ENCODE results near the gene STX17.

The STX17 gene

GRCh38 chr9:99971410-99971809 lies 65.0 kb downstream of the STX17 start:
- TF ChIP-seq GATA3 (IDR thresholded peaks at IDR 0.05; ENCODE audit: low read depth, low read length): no peak
- TF ChIP-seq GATA2 (IDR thresholded peaks at IDR 0.05; ENCODE audit: low read depth, low read length): no peak

DNA sequence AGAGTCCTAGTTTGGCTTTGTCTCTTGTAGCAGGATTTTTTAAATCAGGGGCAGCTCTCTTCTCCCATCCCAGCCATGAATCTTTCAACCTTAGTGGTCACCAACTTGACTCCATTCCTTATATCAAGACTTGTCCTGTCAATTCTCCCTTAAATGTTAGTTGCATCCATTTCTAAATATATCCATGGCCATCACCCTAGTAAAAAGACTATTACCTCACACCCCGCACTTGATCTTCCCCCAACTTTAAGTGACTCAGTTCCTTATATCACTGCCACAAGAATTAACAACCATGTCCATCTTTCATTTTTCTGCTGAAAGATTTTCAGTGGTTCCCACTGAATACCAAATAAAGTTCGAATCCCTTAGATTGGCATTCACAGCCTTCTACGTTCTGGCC lies 67.0 kb downstream of the STX17 start:
- TF ChIP-seq GATA2 (IDR thresholded peaks at IDR 0.05; ENCODE audit: low read depth, low read length) (no peak), GATA3 (IDR thresholded peaks at IDR 0.05; ENCODE audit: low read depth, low read length) (no peak)

- TF ChIP-seq GATA2 (IDR thresholded peaks at IDR 0.05; ENCODE audit: low read depth, low read length) (no peak), GATA3 (IDR thresholded peaks at IDR 0.05; ENCODE audit: low read depth, low read length) (no peak)
These were observed 70.8 kb downstream of the STX17 start for GRCh38 chr9:99977033-99977792.

DNA sequence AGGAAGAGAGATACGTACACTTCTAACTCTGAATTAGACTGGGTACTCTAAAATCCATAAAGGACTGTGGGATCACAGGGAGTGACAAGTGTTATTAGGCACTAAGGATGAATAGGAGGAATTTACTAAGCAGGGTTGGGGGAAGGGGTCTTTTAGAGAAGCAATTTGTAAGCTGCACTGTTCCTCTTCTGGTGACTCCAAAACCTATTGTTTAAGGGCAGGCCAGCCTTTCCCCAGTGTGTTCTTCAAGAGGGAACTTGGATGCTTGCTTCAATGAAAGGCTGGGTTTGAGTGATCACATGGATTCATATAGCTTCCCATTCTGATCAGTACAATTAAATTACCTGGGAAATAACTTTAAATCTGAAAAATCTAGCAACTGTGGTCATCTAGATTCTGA lies 71.8 kb downstream of the STX17 start:
- TF ChIP-seq GATA2 (IDR thresholded peaks at IDR 0.05; ENCODE audit: low read depth, low read length) (no peak), GATA3 (IDR thresholded peaks at IDR 0.05; ENCODE audit: low read depth, low read length) (no peak)

GRCh38 chr9:99980598-99980997 lies 74.1 kb downstream of the STX17 start:
- TF ChIP-seq GATA3 (IDR thresholded peaks at IDR 0.05; ENCODE audit: low read depth, low read length) (no peak), GATA2 (IDR thresholded peaks at IDR 0.05; ENCODE audit: low read depth, low read length) (no peak)

DNA sequence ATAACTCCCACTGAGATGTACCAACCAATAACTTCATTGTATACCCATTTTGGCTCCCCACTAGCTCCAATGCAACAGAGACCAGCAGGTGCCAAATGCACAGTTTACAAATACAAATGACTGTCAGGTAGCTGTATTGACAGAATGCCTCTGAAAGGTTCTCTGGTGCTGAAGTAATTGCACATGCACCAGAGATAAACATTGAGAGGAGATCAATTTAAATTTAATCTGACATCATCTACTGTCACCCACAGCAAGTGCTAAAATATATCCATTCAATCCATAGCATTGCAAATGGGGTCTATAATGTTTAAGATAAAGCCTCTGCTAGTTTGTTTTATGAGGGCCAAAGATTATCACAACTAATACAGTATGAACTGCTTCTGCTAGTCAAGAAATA lies 80.2 kb downstream of the STX17 start:
- TF ChIP-seq GATA3 (IDR thresholded peaks at IDR 0.05; ENCODE audit: low read depth, low read length): no peak
- TF ChIP-seq GATA2 (IDR thresholded peaks at IDR 0.05; ENCODE audit: low read depth, low read length): no peak

DNA sequence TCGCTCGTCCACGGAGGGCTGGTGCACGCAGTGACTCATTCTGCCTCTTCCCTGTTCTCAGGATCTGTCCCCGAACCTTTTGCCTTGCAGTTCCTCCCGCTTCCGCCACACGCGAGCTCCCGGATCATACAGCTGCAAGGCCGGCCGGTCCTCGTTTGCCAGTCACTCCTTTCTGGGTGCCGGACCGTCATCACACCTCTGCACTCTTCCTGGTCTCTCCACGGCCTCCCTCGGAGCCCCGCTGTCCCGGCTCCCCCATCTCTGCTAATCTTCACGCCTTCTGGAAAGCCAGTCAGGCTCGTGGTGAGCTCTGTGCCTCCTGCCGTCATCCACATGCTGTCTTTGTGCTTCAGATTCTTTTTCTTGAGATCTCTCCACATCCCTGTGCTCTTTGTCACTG lies 91.8 kb downstream of the STX17 start:
- TF ChIP-seq GATA2 (IDR thresholded peaks at IDR 0.05; ENCODE audit: low read depth, low read length) (no peak), GATA3 (IDR thresholded peaks at IDR 0.05; ENCODE audit: low read depth, low read length) (no peak)

GRCh38 chr9:99998866-99999265 lies 92.4 kb downstream of the STX17 start:
- no peak for TF ChIP-seq GATA3 (IDR thresholded peaks at IDR 0.05; ENCODE audit: low read depth, low read length)
- TF ChIP-seq GATA2 (IDR thresholded peaks at IDR 0.05; ENCODE audit: low read depth, low read length): no peak

DNA sequence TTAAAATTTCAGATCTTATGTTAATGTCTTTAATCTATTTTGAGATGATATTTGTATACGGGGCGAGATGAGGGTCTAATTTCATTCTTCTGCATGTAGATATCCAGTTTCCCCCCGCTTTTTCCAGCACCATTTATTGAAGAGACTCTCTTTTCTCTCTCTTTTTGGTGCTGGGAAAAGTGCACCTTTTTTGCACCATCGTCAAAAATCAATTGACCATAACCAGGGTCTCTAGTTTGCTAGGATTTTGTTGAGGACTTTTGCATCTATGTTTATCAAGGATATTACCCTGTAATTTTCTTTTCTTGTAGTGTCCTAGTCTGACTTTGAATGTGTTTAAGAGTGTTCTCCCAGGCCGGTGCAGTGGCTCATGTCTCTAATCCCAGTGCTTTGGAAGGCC lies 93.3 kb downstream of the STX17 start:
- no peak for TF ChIP-seq GATA2 (IDR thresholded peaks at IDR 0.05; ENCODE audit: low read depth, low read length)
- no peak for TF ChIP-seq GATA3 (IDR thresholded peaks at IDR 0.05; ENCODE audit: low read depth, low read length)

DNA sequence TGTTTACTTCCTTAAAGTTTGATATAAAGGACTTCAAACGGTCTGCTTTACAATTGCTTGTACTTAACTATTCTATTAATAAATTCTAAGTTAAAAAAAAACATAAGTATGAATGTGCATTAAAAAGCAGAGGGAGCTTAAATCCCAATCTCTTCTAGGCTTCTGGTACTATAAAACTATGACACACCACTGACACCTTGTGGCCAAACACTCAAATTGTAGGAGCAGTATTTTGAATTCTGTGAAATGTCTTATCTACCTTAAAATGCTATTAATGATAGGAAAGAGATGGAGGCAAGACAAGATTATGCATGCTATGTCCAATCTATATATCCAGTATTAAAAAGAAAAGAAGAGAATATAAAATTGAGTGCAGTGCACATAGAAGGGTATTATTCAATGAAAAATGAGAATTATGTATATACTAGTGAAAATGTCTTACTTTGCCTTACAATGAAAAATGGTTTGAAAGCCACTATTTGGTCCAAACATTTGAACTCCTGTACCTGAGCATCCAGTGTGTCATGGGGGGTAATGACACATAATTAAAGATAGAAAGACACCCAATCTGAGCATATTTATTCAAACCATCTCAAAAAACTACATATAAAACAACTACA lies 104.7 kb downstream of the STX17 start:
- TF ChIP-seq GATA3 (IDR thresholded peaks at IDR 0.05; ENCODE audit: low read depth, low read length) (no peak), GATA2 (IDR thresholded peaks at IDR 0.05; ENCODE audit: low read depth, low read length) (no peak)

- no peak for TF ChIP-seq GATA2 (IDR thresholded peaks at IDR 0.05; ENCODE audit: low read depth, low read length)
- TF ChIP-seq GATA3 (IDR thresholded peaks at IDR 0.05; ENCODE audit: low read depth, low read length): no peak
These were observed 105.8 kb downstream of the STX17 start for GRCh38 chr9:100012279-100012678.

GRCh38 chr9:100013573-100013972 lies 107.1 kb downstream of the STX17 start:
- TF ChIP-seq GATA3 (IDR thresholded peaks at IDR 0.05; ENCODE audit: low read depth, low read length): no peak
- no peak for TF ChIP-seq GATA2 (IDR thresholded peaks at IDR 0.05; ENCODE audit: low read depth, low read length)

DNA sequence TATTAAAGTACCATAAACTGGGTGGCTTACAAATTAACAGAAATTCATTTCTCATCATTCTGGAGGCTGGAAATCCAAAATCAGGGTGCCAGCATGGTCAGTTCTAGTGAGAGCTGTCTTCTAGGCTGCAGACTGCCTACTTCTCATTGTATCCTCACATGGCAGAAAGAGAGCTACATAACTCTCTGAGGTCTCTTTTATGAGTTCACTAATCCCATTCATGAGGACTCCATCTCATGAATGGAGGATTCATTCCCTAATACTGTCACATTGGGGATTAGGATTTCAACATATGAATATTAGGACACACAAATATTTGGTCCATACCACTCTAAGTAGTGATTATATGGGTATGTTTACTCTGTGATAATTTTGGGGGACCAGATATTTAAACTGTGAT lies 108.4 kb downstream of the STX17 start:
- TF ChIP-seq GATA3 (IDR thresholded peaks at IDR 0.05; ENCODE audit: low read depth, low read length) (no peak), GATA2 (IDR thresholded peaks at IDR 0.05; ENCODE audit: low read depth, low read length) (no peak)

DNA sequence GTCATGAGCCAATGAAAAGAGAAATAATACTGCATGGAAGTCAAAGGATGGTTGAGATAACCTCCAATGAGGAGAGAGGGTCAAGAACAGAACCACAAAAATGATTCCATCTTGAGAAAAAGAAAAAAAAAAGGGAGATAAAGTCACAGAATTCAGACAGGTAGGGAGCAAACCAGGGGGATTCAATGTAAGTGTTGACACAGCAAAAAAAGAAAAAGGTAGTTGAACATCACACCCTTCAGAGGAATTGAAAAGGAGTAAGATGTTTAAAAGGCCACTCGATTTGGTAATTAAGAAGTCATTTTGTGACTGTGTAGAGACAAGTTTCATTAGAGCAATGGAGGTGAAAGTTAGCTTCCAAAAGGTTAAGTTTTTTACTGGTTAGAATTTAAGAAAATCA lies 113.1 kb downstream of the STX17 start:
- no peak for TF ChIP-seq GATA3 (IDR thresholded peaks at IDR 0.05; ENCODE audit: low read depth, low read length)
- TF ChIP-seq GATA2 (IDR thresholded peaks at IDR 0.05; ENCODE audit: low read depth, low read length): no peak
